Hepatic stellate cell (primary cell): ENCODE results near the gene PGBD5.

ENCODE experiments used
- DNase-seq: peaks from one replicate; pipeline ENCODE4 v3.0.0; 2011; ENCODE audit warnings: low spot score

Gene PGBD5

DNA sequence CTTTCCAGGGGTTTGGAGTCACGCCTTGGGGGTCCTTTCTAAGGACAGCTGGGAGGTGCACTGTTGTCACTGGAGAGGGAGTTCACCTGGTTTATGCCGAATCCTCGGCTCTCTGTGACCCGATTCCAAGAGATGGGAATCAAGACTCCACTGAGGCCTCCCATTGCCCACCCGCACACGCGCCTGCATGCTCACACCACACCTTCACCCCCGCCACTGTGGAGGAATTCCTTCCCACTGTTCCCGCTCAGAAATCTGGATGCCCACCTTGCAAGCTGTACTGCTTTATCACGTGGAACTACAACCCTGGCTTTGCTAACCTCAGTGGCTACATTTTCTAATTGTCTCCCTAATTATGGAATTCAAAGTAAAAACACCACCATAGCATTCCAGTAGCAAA is 29.2 kb downstream of the PGBD5 start:
- DNase-seq, result no peak

DNA sequence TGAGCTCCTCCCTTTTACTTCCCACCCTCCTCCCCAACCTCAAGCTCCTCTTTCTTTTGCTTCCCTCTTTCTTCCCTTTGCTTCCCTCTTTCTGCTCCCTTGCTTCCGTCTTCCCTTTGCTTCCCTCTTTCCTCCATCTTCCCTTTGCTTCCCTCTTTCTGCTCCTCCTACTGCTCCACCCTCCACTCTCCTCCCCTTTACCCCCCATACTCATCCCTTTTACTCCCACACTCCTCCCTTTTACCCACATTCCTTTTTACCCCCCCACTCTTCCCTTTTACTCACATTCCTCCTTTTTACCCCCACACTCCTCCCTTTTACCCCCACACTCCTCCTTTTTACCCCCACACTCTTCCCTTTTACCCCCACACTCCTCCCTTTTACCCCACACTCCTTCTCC is 30.2 kb downstream of the PGBD5 start:
- no peak for DNase-seq

DNA sequence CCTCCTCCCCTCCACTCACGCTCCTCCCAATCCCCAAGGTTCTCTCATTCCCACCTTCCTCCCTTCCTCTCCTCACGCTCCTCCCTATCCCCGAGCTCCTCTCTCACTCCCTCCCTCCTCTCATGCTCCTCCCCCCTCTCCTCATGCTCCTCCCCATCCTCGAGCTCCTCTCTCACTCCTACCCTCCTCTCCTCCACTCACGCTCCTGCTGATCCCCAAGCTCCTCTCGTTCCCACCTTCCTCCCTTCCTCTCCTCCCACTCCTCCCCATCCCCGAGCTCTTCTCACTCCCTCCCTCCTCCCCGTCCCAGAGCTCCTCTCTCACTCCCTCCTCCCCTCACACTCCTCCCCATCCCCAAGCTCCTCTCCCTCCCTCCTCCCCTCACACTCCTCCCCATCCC is 31.4 kb downstream of the PGBD5 start:
- no peak for DNase-seq

DNA sequence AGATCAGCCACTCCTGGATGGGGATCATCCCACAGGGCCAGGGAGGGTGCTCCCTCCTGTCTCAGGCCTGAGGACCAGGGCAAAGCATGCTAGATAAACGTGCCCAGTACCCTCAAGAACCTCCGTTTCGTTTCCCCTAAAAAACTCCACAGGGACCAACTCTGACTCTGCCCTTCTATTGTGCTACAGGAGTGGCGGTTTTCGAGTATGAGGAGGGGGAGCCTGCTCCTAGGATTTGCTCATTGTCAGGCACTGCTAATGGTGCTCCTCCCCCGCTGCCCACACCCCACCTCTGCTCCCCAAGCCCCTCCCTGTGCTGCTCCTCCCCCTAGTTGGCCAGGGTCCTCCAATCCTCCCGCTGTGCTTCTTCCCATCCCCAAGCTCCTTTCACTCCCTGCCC is 32.0 kb downstream of the PGBD5 start:
- DNase-seq, result no peak

DNA sequence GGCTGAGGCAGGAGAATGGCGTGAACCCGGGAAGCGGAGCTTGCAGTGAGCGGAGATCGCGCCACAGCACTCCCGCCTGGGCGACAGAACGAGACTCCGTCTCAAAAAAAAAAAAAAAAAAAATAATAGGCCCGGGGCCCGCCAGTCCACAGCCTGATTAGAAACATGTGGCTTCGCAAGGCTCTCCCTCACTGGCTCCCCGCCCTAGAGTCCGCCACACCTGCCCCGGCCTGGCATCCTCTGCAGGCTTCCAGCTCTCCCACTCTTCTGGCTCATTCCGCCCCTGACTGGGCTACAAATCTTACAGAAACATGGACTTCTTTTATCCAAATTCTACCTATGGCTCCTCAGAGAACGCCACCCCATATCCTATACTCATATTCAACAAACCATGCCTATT is 32.4 kb downstream of the PGBD5 start:
- DNase-seq, result no peak

DNA sequence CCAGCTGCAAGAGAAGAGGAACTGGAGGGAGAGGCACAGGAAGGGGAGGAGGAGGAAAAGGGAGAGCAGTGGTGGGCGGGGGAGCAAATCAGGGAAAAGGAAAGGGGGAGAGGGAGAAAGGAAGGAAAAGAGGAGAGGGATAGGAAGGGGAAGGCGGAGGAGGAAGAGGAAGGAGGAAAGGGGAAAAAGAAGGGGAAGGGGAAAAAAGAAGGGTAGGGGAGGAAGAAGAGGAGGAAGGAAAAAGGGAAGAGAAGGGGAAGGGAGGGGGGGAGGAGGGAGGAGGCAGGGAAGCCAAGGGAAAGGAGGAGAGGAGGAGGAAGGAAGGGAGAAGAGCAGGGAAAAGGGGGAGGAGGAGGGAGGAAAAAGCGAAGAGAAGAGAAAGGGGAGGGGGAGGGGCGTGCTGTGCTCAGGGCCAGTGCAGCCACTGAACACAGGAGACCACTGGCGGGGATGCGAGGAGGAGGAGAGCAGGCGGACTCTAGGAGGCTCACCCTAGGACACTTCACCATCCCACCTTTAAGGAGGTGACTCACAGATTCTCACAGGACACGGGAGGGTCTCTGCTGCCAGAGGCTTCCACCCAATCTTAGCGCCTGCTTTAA is 33.1 kb downstream of the PGBD5 start:
- no peak for DNase-seq

DNA sequence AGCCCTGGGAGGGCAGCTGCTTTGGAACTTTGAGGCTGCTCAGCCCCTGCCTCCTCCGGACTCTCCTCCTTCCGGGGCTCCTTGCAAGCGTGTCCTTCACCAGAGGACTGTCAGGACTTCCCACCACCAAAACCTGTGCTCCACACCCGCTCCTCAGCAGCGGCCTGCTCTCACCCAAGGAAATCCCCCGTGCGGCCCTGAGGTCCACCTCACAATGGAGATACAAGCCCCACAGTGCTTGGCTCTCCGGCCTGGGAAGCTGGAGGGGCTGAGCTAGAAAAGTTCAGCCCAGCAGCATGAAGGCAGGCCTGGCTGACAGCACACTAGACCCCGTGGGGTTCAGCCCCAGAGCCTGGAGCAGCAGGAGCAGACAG is 33.6 kb downstream of the PGBD5 start:
- no peak for DNase-seq

DNA sequence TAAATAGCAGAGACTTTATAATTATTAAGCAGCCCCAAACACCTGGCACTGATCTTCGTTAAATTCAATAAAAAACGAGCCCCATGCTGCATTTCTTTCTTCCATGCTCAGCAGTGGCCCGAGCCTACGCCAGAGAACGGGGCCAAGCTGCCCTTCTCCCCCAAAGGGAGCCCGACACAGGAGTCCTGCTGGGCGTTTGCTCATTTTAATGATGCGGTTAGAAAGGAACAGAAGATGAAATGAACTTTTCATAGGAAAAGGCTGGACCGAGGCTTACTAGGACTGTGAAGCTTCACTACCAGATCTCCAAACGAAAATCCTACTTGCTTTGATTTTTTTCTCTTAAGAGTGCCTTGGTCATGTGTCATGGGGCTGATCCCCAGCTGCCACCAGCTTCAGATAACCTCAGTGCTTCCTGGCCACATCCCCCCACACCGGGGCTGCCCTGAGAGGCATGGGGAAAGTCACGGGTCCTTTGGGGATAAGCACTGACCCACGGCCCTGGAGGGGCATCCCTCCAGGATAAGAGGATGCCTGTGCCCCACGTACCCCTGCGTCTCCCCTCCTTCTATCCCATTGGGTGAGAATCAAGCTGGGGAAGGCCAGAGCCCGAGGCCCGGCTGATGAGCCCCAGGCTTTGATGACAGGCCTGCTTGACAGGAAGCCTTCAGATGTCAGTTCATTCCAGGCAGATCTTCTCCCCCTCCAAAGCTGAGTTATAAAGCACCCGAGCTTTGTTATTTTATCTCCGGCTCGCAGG is 34.2 kb downstream of the PGBD5 start:
- no peak for DNase-seq

DNA sequence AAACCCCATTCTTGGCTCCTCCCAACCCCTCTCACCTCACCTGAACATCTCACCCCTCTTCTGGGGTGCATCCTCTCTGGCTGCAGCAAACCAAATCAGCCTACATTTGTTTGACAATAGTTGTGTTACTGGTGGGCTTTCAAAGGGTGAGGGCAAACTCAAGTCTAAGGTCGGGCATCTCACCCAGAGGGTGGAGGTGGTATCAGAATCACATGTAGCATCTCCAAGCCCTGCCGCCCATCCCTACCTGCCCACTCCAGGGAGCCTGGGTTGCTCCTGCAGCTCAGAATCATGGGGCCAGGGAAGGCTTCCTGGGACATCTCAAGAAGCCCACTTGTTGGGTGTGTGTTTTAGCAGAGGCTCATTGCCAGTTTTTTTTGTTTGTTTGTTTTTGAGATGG is 35.8 kb downstream of the PGBD5 start:
- DNase-seq, result no peak

DNA sequence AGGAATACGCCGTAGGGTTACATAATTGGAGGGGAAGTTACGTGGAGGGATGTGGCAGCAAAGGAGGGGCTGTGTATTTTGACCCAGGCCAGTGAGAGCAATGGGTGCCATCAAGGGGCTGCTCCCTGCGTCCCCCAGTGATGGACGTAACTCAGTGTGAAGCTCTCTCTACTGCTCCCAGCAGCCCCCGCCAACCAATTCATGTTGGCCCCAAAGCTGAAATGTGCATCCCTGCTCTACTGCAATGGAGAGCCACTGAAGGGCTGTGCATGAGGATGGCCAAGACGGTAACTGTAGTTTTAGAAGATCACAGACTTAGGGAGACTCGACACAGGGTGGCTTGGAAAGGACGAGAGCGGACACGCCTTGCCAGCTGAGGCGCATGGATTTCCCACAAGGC is 38.3 kb downstream of the PGBD5 start:
- DNase-seq, result no peak

DNA sequence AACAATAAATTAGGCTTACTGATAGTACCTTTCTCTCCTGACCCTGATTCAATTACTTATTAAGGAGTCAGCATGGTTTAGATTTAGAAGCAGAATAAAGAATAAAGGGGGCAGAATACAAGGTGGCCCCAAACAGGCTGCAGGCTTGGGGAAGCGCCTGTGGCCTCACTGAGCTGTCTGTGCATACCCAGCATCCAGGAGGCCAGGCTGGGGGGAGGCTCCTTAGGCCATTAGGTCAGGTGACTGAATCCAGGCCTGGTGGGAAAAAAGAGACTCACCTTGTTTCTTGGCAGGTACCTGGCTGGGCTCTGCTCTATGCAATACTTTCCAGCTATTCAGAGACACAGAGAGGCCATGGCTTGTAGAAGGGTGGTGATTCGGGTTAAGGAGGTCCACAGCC is 38.8 kb downstream of the PGBD5 start:
- no peak for DNase-seq

DNA sequence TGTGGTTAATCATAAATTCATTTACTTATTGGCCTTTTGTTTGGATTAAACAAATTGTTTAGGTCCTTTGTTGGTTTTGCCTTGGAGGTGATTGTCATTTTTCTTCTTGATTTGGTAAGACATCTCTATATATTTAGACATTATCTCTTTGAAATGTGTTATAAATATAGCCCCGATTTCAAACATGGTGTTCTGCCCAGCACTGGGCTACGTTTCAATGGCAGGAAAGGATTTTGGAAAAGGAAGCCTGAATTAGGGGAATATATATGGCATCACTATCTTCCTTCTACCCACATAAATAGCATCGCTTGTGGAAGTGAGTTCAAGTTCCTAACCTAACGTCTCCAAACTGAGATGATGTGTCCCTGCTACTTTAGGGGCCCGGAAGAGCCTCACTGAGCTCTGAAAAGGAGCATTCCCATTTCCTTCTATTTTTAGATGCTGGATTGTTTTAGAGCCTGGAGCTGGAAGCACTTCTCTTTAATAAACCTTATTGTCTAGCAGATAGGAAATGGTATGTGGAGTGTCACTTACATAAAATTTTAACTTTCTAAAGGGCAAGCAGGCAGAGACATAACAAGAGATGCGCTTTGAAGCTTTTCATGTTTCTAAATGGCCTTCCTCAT is 39.4 kb downstream of the PGBD5 start:
- no peak for DNase-seq

DNA sequence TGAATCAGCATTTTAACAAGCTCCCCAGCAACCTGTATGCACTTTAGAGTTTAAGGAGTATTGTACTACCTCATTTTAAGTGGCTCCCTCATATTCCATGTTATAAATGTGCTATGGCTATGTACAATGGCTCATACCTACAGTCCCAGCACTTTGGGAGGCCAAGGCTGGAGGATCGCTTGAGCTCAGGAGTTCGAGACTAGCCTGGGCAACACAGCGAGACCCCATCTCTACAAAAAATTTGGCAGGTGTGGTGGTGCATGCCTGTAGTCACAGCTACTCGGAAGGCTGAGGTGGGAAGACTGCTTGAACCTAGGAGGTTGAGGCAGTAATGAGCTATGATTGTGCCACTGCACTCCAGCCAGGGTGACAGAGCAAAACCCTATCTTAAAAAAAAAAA is 40.2 kb downstream of the PGBD5 start:
- no peak for DNase-seq

DNA sequence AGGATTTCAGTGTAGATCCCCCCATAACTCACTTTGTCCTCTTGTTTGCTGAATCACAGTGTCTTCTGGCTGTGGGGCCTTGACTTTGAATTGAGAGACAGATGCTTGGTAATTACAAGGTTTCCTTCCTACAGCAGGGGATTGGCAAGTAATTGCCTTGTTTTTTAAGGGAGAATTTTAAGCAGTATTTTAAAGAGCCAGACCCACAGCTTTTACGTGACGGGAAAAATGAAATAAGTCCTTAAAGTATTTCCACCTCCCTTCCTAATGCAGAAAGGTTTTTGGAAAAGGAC is 41.0 kb downstream of the PGBD5 start:
- no peak for DNase-seq

DNA sequence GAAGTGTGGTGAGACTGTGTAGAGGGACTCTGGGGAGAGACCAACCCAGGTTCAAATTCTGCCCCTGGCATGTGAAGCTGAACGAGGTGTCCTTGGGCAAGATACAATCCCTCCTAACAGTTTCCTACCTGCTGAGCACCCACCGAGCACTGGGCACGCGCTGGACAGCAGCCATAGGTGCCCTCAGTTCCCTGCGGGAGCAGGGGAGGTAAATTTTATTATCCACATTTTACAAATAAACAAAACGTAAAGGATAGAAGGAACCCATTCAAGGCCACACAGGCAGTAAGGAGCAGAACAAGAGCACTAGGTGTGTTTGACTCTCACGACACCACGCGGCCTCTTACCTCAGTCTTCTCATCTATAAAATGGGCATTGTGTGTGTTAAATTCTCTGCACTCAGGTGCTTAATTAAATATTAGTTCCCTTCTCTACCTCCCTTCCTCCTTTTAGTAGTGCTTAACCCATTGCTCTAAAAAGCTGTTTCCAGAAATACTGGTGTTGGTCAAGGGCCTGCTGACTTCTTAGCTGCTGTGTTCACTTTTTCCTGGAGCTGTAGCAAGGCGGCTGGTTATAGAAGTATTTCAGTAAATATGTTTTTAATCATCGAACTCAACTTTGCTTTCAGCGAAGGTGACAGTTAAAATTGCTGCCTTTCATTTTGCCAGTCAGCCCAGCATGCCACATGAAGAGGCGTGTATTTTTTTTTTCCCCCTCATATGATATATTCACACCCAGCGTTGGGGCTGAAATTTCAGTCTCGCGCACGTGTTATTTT is 41.6 kb downstream of the PGBD5 start:
- DNase-seq, result no peak

DNA sequence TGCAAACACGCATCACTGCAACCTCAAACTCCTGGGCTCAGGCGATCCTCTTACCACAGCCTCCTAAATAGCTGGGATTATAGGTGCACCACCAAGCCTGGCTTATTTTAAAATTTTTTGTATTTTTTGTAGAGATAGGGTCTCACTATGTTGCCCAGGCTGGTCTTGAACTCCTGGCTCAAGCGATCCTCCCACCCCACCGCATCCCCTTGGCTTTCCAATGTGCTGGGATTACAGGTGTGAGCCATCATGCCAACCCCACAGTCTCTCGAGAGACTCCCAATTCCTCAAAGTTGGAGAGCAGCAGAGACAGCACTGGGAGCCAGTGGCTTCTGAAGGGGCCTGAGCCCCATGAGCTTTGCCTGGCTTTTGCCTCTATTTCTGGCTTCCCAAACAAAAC is 42.7 kb downstream of the PGBD5 start:
- no peak for DNase-seq

DNA sequence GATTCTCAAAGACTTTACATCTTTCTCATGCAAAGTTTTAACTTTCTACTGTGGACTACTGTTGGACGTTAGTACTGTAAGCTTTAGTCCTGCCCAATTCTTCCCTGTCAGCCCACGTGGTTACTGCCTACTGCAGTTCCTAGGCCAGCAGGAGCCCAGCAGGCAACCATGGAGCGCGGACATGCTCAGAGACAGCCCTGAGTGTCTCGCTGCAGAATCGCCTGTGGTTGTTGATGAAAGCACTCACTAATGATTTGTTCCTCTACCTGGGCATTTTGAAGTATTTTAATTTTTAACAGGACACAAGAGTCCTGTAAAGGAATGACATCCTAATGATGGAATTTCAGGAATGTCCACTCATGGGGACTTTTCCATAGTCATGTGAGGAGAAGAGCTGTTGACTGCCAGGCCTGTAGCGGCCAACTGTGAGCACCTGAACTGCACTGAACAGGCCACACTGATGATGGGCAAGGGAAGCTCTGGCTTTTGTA is 44.1 kb downstream of the PGBD5 start:
- no peak for DNase-seq

DNA sequence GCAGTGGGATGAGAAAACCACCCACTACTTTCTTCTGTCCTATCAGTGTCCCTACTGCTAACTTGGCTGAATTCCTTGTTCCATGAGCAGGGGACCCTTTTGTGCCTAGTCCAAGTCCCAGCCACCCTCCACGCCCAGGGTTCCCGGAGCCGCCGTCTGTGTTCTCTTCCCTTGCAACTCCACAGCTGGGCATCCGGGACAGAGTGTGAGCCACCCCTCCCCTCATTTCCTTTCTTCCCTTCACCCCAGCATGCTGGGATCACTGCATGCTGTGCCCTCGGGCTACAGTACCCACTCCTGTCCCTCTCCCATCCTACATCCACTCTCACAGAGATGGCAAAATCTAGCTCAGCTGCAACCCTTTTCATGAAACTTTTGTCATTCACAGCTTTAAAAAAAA is 44.5 kb downstream of the PGBD5 start:
- no peak for DNase-seq

DNA sequence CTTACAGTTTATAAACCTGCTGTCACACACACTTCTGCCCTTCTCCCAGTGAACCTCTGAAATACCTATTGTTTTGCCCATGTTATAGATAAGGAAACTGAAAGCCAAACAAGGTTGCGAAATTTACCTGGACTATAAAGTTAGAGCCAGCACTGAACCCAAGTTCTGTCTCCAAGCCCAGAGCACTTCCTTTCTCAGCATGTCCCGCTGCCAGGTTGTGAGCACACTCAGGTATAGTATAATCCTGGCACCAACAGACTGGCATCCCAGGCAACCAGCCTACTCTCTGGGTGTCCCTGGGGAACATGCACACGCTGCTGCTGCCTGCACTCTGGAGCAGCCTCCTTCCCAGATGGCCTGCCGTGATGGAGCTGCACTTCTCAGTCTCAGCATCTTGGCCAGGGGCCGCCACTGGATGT is 45.1 kb downstream of the PGBD5 start:
- no peak for DNase-seq

DNA sequence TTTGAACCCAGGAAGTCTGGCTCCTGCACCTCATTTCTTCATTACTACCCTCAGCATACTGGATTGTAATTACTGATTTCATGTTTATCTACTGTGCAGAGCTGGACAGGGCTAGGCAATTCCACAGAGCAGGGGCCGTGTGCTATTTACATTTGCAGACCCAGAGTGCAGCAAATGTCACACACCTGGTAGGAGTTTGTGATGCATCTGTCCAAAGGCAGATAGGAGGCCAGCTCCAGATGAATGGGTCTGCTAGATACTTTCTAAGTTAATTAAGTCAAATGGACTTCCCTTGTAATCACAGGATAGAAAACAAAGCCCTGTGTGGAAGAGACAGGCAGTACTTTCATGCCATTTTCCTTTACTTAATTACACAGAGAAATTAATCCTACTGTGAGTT is 46.2 kb downstream of the PGBD5 start:
- DNase-seq, result no peak

DNA sequence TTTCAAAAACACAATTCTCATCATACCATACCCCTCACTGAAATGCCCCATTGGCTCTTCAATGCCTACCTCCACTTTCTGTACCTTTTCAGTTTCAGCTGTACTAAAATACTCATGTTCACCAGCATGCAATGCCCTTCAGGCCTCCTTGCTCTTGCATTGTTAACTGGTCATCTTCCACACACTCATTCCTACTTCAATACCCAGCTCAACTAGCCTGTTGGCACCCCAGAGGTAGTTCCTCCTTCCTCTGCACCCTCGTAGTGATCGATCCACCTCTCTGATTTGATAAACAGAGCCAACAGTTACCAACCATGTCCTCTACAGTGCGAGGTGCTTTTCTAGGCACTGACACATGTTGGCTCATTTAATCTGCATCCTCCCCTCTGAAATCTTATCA is 46.7 kb downstream of the PGBD5 start:
- DNase-seq, result no peak

DNA sequence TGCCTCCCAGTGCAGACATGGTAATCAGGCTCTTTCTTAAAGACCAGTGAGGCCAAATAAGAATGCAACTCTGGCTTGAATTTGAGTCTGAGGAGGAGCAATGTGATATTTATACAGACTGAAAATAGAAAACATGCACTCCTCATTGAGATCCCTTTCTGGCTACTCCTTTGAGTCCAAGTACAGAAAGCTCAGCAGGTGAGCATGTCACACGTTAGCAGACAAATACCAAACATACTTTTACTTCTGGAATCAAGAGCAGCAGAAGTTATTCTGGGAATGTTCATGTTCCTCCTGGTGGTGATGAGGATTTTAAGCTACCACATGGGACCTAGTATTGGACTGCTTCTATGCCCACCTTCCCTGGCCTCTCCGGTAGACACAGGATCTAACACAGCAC is 48.3 kb downstream of the PGBD5 start:
- DNase-seq, result no peak

DNA sequence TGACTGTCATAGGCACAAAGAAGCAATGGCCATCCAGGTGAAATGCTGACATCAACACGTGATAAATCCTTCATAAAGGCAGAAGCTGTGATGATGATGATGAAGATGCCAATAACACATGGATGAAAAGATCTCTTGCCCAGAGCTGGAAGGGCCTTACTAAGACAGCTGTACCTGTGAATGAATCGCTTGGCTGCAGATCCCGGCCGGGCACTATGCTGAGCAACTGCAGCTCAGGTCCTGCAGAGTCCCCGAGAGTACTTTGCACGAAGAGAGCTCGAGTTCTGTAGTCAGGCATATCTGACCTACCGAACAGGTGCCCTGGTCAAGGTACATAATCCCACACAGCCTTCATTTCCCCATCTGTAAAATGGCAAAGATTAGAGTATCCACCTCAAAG is 48.8 kb downstream of the PGBD5 start:
- no peak for DNase-seq
